Natural killer cell (primary cell): ENCODE data around the gene SLC30A10. TPM values are rescaled to one million over a fixed set of nuclear protein-coding genes. Genes with fewer than 3 reads are reported as not detected.
"Not testable (repeated sequence)": the region's sequence is repeated elsewhere in the genome, so short reads cannot be mapped to it uniquely, and the experiment has no call there.

Experiments
- ATAC-seq, 3 donors: fragments of 150-1000 bp in 2 of 3; fragments of 200-7000 bp in 1 of 3; cut with Tn5 transposase; 1 replicate in 1 of 3; 2 replicates in 2 of 3; pipeline ENCODE4 v1.10.0; 2021; ENCODE audit warnings: mild to moderate bottlenecking in 2 of 3, moderate library complexity in 2 of 3
- DNase-seq, 2 donors: peaks; one replicate each; pipeline versions ENCODE4 v3.0.0 to v3.0.0-alpha.2; 2013 to 2021; ENCODE audit warnings: mixed read lengths in 1 of 2
- H3K27ac ChIP-seq: one replicate; pipeline ENCODE4 v1.5.1; 2013; ENCODE audit warnings: mild to moderate bottlenecking, low read length
- H3K27me3 ChIP-seq: one replicate; pipeline ENCODE4 v1.6.1; 2013; ENCODE audit warnings: low read length; ENCODE audit not compliant: control insufficient read depth, insufficient read depth
- H3K36me3 ChIP-seq: one replicate; pipeline ENCODE4 v1.6.1; 2013; ENCODE audit warnings: low read length; ENCODE audit not compliant: control insufficient read depth, insufficient read depth
- H3K4me1 ChIP-seq: one replicate; pipeline ENCODE4 v1.6.1; 2013; ENCODE audit warnings: low read length; ENCODE audit not compliant: control insufficient read depth, insufficient read depth
- H3K4me3 ChIP-seq: one replicate; pipeline ENCODE4 v1.5.1; 2013; ENCODE audit warnings: low read length
- H3K9me3 ChIP-seq: one replicate; pipeline ENCODE4 v1.6.1; 2013; ENCODE audit warnings: low read length; ENCODE audit not compliant: control insufficient read depth, insufficient read depth
- H3K27ac Mint-ChIP-seq, 2 donors: one replicate each; pipeline ENCODE4 v1.8.0; 2022; ENCODE audit warnings: mild to moderate bottlenecking in 2 of 2, mixed read lengths in 2 of 2, moderate library complexity in 1 of 2
- H3K27me3 Mint-ChIP-seq, 2 donors: one replicate each; pipeline ENCODE4 v1.8.0; 2022; ENCODE audit warnings: low read depth in 2 of 2, mixed read lengths in 2 of 2
- H3K36me3 Mint-ChIP-seq: one replicate; pipeline ENCODE4 v1.8.0; 2022; ENCODE audit warnings: mixed read lengths
- H3K4me1 Mint-ChIP-seq, 2 donors: one replicate each; pipeline ENCODE4 v1.8.0; 2022; ENCODE audit warnings: mixed read lengths in 2 of 2
- H3K4me3 Mint-ChIP-seq: one replicate; pipeline ENCODE4 v1.8.0; 2022; ENCODE audit warnings: mild to moderate bottlenecking, moderate library complexity, mixed read lengths
- H3K9me3 Mint-ChIP-seq, 2 donors: one replicate each; pipeline ENCODE4 v1.8.0; 2022; ENCODE audit warnings: mixed read lengths in 2 of 2
- CTCF ChIP-seq: fragments of 200-600 bp; IDR thresholded peaks from one replicate; pipeline ENCODE4 v1.8.0; 2022; ENCODE audit warnings: antibody characterized with exemption
- WGBS: methylation state at CpG from one replicate; pipeline ENCODE4 v1.1.7; 2013; ENCODE audit warnings: missing lambda C conversion rate; ENCODE audit not compliant: insufficient coverage; 5-methylcytosine and 5-hydroxymethylcytosine counted together
- intact Hi-C: fragments of 100-400 bp; cut with micrococcal nuclease; formaldehyde crosslinking; loops from one replicate; pipeline ENCODE4 v1.14.2; 2022
- total RNA-seq, 4 donors: library from RNA; stranded (reverse); fragments of 120-200 nt in 1 of 4; gene quantifications; one replicate each; pipeline versions ENCODE4 v1.2.3 to v1.2.4, GENCODE V29; 2013 to 2022

Gene SLC30A10
- total RNA-seq, 3 donors from 2014 or later (not counting 1 experiment from before 2014, with no cell fraction given), result not detected

GRCh38 chr1:219882096-219882495 is 46.3 kb downstream of the SLC30A10 start:
- no peaks in the 10 kb centered on the region for H3K36me3 ChIP-seq
- no peaks in the 10 kb centered on the region for H3K4me1 Mint-ChIP-seq
- H3K9me3 Mint-ChIP-seq, result peaks cover 10 to 13% of the 10 kb centered on the region in 2 donors
- no peak for DNase-seq
- no peak for TF ChIP-seq CTCF
- H3K4me1 ChIP-seq, result no peaks in the 10 kb centered on the region
- no peak overlapping the region for H3K4me3 ChIP-seq
- no peak for ATAC-seq
- no peak overlapping the region for H3K27ac Mint-ChIP-seq
- H3K9me3 ChIP-seq, result no peaks in the 10 kb centered on the region
- H3K27ac ChIP-seq, result no peak overlapping the region
- 93% methylated on average over 3 of the region's 3 CpGs for WGBS
- peaks cover 6 to 8% of the 10 kb centered on the region in 2 donors for H3K27me3 Mint-ChIP-seq
- no peaks in the 10 kb centered on the region for H3K36me3 Mint-ChIP-seq
- H3K27me3 ChIP-seq, result no peaks in the 10 kb centered on the region
- H3K4me3 Mint-ChIP-seq, result no peak overlapping the region
- intact Hi-C loops, result no loop called here

- Histone ChIP-seq H3K4me3 (no peak overlapping the region), H3K27me3 (no peaks in the 10 kb centered on the region), H3K27ac (no peak overlapping the region), H3K9me3 (no peaks in the 10 kb centered on the region), H3K36me3 (no peaks in the 10 kb centered on the region), H3K4me1 (no peaks in the 10 kb centered on the region)
- Mint-ChIP-seq H3K27me3 (peaks cover 4 to 8% of the 10 kb centered on the region in 2 donors), H3K36me3 (no peaks in the 10 kb centered on the region), H3K4me3 (no peak overlapping the region), H3K9me3 (peaks cover 10 to 13% of the 10 kb centered on the region in 2 donors), H3K27ac (no peak overlapping the region), H3K4me1 (no peaks in the 10 kb centered on the region)
- DNase-seq (no peak), ATAC-seq (no peak)
- intact Hi-C loops, result no loop called here
- no peak for TF ChIP-seq CTCF
These were observed 47.4 kb downstream of the SLC30A10 start for GRCh38 chr1:219880765-219881457.

GRCh38 chr1:219876798-219877209 is 51.6 kb downstream of the SLC30A10 start:
- H3K27ac Mint-ChIP-seq, result no peak overlapping the region
- no peaks in the 10 kb centered on the region for H3K27me3 Mint-ChIP-seq
- TF ChIP-seq CTCF, result no peak
- 76% methylated on average over 5 of the region's 5 CpGs for WGBS
- intact Hi-C loops, result no loop called here
- H3K36me3 Mint-ChIP-seq, result no peaks in the 10 kb centered on the region
- ATAC-seq (no peak), DNase-seq (no peak)
- Histone ChIP-seq H3K4me1 (no peaks in the 10 kb centered on the region), H3K9me3 (no peaks in the 10 kb centered on the region), H3K36me3 (no peaks in the 10 kb centered on the region), H3K27ac (no peak overlapping the region), H3K27me3 (no peaks in the 10 kb centered on the region), H3K4me3 (no peak overlapping the region)
- H3K4me1 Mint-ChIP-seq, result no peaks in the 10 kb centered on the region
- no peaks in the 10 kb centered on the region for H3K9me3 Mint-ChIP-seq
- H3K4me3 Mint-ChIP-seq, result no peak overlapping the region

GRCh38 chr1:219875860-219876259 is 52.5 kb downstream of the SLC30A10 start:
- H3K27ac Mint-ChIP-seq, result no peak overlapping the region
- Histone ChIP-seq H3K27me3 (no peaks in the 10 kb centered on the region), H3K4me3 (no peak overlapping the region), H3K36me3 (no peaks in the 10 kb centered on the region), H3K4me1 (no peaks in the 10 kb centered on the region), H3K27ac (no peak overlapping the region), H3K9me3 (no peaks in the 10 kb centered on the region)
- no peaks in the 10 kb centered on the region for H3K27me3 Mint-ChIP-seq
- H3K4me3 Mint-ChIP-seq, result no peak overlapping the region
- ATAC-seq, result no peak
- H3K9me3 Mint-ChIP-seq, result no peaks in the 10 kb centered on the region
- intact Hi-C loops, result no loop called here
- no peaks in the 10 kb centered on the region for H3K4me1 Mint-ChIP-seq
- DNase-seq, result no peak
- TF ChIP-seq CTCF, result no peak
- WGBS, result no CpG with 5 or more reads among the region's 3 CpGs
- no peaks in the 10 kb centered on the region for H3K36me3 Mint-ChIP-seq

GRCh38 chr1:219872538-219872937 is 55.8 kb downstream of the SLC30A10 start:
- H3K9me3 ChIP-seq, H3K4me1 ChIP-seq, intact Hi-C loops, H3K36me3 Mint-ChIP-seq, H3K27me3 Mint-ChIP-seq, H3K27ac Mint-ChIP-seq, H3K4me3 Mint-ChIP-seq, DNase-seq, H3K9me3 Mint-ChIP-seq, H3K27me3 ChIP-seq, ATAC-seq, H3K27ac ChIP-seq, H3K36me3 ChIP-seq, H3K4me1 Mint-ChIP-seq, H3K4me3 ChIP-seq: not testable (repeated sequence)
- WGBS, result no CpG with 5 or more reads among the region's 1 CpG
